ENCODE measurements around the gene HK1. TPM values are rescaled to one million over a fixed set of nuclear protein-coding genes. Genes with fewer than 3 reads are reported as not detected.
"Not testable (repeated sequence)": the region's sequence is repeated elsewhere in the genome, so short reads cannot be mapped to it uniquely, and the experiment has no call there.

Gene HK1
- total RNA-seq, 1 experiment from 2014 or later: 152 TPM

DNA sequence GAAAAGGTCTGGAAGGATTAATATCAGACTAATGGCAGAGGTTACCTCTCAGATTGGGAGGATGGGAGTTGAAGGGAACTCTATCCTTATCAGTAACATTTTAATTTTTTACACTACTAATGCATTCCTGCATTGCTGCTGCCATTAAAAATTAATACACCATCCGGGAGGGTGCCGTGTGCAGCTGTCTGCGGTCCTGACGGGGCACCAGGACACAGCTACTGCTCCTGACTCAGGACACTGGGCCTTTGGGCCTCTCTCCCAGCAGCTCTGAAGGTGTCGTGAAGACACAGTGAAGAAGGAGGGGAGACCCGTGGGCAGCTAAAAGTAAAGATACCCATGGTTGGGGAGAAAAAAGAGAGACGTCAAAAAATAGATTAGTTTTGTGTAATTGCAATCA is 23.4 kb upstream of the HK1 start:
- DNase-seq (ENCODE audit: low spot score): no peak

DNA sequence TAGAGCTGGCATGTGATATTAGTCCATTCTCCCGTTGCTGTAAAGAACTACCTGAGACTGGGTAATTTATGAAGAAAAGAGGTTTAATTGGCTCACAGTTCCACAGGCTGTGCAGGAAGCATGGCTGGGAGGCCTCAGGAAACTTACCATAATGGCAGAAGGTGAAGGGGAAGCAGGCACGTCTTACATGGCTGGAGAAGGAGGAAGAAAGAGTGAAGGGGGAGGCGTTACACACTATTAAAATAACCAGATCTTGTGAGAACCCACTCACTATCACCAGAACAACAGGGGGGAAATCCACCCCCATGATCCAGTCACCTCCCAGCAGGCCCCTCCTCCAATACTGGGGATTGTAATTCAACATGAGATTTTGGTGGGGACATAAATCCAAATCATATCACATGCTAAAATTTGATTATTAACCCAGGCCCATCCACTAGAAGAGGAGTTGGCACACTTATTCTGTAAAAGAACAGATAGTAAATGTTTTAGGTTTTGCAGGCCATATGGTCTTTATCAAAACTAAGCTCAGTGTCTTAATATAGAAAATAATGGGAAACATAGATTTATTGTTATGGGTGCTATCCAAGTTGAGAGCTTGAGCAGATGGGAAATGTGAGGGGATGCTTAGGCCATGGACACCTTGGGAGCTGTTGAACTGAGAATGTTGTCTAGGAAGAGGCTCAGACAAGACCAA is 18.6 kb upstream of the HK1 start:
- DNase-seq (ENCODE audit: low spot score): no peak

DNA sequence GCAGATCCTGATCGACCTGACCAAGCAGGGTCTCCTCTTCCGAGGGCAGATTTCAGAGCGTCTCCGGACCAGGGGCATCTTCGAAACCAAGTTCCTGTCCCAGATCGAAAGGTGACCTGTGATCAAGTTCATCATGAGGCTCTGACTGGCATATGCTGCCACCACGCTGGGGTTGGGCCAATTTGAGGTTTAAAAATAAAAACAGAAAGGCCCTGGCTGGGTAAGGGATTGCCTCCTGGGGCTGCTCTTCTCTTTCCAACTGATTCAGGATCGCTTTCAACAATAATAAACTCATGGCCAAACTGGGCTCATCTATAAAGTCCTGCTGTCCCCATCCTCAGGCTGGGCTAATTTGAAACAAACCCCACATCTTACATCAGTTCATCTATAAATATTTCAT is 17.1 kb upstream of the HK1 start:
- DNase-seq (ENCODE audit: low spot score): no peak

DNA sequence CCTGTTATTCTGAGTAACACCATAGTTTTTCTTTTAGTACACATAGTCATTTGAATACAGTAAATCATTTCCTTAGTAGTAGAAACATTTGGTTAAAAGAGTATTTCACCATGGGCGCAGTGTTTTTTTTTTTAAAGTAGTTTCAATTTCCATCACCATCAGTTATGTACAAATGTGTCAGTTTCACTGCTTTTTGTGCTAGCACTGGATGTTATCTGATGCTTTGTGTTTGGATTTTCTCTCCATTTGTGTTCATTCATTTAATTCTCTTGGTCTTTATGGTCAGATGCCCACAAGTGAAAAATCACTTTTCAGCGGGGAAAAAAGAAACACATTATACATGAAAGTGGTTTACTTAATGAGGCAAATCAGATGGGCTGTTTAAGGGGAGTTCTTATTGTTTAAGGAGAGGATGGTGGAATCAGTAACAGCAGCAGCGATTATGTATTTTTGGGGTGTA is 16.0 kb upstream of the HK1 start:
- no peak for DNase-seq (ENCODE audit: low spot score)

DNA sequence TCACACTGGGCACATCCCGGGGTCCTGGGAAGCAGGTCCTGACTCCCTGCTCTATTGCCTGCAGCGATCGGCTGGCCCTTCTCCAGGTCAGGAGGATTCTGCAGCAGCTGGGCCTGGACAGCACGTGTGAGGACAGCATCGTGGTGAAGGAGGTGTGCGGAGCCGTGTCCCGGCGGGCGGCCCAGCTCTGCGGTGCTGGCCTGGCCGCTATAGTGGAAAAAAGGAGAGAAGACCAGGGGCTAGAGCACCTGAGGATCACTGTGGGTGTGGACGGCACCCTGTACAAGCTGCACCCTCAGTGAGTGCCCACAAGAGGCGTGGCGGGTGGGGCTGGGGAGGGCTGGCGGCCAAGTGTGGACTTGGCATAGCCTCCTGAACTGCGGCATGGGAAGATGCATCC is 12.8 kb upstream of the HK1 start:
- DNase-seq (ENCODE audit: low spot score): no peak

DNA sequence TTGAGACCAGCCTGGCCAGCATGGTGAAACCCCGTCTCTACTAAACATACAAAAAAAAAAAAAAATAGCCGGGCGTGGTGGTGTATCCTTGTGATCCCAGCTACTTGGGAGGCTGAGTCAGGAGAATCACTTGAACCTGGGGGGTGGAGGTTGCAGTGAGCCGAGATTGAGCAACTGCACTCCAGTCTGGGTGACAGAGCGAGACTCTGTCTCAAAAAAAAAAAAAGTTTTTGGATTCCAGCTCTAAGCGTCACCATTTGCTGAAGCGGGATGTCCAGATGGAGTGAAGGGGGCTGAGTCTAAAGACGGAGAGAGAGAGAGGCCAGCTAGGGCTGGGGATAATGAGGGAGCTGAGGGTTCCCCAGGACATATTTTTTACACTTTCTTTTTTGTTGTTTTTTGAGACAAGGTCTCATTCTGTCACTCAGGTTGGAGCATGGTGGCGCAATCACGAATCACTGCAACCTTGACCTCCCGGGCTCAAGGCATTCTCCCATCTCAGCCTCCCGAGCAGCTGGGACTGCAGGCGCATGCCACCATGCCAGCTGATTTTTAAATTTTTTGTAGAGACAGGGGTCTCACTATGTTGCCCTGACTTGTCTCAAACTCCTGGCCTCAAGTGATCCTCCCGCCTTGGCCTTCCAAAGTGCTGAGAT is 9.4 kb upstream of the HK1 start:
- no peak for DNase-seq (ENCODE audit: low spot score)

DNA sequence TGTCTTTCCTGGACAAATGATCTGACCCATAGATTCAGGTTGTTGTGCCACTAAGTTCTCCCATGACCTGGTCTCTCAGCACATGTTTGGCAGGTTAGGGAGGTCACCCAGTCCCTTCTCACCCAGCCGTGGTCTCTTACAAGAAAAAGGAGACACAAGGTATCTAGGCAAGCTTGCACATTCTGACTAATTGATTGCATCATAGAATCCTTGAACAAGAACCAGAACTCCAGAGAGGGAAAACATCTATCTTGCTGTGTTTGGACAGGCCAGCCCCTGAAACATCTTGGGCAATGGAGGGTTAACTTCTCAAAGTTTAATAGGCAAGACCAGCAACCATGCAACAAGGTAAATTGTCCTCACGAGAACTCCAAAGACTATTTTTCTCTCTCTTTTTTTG is 8.5 kb upstream of the HK1 start:
- no peak for DNase-seq (ENCODE audit: low spot score)

DNA sequence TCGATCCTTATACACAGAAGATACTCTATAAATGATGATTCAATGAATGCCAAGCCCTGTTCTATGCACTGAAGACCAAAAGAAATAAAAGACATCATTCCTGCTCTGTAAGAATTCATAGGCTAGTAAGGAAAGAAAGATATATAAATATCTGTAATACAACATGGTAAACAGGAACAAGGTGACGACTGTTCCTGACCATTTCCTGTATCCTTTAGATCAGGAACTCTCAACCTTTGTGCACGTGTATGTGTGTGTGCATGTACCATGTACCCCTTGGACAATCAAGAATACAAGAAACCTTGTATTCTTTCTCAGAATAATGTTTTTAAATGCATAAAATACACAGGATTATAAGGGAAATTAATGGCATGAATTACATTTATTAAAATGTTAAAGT is 7.3 kb upstream of the HK1 start:
- DNase-seq (ENCODE audit: low spot score): no peak

DNA sequence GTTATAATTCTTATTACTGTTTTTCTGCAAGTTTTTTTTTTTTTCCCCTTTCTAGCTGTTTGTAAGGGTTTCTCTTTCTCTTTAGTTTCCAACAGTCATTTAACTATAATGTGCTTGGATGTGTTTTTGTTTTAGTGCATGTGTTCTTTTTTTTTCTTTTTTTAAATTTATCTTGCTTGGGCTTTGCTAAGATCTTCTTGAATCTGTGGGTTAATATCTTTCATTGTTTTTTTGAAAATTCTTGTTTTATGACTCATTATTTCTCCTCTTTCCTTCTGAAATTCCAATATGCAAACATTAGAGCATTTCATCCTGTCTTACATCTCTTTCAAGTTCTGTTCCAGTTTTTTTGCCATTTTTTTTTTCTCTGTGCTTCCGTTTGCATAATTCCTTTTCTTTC is 5.7 kb upstream of the HK1 start:
- peak; percentile 11 for DNase-seq (ENCODE audit: low spot score)

DNA sequence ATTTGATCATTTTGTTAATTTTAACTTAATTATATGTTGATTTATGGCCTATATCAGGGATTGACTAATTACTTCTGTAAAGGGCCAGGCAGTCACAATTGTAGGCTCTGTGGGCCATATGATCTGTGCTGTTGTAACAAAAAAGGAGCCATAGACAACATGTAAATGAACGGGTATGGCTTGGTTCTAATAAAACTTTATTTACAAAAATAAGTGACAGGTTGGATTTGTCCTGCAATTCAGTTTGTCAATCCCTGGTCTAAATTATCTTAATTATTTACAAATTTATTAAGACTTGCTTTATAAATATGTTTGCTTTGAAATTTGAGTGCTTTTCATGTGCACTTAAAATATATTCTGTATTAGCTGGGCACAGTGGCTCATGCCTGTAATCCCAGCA is 2.9 kb upstream of the HK1 start:
- DNase-seq (ENCODE audit: low spot score): no peak

DNA sequence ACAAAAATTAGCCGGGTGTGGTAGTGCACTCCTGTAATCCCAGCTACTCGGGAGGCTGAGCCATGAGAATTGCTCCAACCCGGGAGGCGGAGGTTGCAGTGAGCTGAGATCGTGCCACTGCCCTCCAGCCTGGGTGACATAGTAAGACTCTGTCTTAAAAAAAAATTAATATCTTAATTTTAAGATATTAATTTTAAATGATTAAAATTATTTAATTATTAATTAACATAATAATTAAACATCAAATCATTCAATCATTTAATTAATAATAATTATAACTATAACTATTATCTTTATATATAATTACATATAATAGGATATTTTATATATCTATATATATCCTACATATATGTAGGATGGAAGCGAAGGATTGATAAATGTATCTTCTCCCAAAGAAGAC is 1.8 kb upstream of the HK1 start:
- DNase-seq (ENCODE audit: low spot score): no peak

DNA sequence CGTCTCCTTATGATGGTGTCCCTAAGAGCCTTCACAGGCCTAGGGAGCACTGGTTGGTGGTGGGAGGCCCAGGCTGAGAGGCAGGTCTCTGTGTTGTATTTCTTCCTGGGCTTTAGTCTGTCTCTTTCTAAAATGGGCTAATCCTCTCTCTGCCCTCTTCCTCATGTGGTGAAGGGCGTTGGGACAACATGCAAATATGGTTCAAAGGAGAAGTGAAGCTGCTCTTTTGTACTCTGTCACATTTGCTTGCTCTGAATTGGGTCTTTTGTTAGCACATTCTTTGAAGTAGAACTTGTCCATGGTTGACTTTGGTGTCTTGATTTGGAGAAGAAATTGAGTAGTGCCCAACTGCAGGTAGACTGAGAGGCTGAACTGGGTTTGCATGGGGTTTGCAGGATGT is 814 bp downstream of the HK1 start:
- no peak for DNase-seq (ENCODE audit: low spot score)

DNA sequence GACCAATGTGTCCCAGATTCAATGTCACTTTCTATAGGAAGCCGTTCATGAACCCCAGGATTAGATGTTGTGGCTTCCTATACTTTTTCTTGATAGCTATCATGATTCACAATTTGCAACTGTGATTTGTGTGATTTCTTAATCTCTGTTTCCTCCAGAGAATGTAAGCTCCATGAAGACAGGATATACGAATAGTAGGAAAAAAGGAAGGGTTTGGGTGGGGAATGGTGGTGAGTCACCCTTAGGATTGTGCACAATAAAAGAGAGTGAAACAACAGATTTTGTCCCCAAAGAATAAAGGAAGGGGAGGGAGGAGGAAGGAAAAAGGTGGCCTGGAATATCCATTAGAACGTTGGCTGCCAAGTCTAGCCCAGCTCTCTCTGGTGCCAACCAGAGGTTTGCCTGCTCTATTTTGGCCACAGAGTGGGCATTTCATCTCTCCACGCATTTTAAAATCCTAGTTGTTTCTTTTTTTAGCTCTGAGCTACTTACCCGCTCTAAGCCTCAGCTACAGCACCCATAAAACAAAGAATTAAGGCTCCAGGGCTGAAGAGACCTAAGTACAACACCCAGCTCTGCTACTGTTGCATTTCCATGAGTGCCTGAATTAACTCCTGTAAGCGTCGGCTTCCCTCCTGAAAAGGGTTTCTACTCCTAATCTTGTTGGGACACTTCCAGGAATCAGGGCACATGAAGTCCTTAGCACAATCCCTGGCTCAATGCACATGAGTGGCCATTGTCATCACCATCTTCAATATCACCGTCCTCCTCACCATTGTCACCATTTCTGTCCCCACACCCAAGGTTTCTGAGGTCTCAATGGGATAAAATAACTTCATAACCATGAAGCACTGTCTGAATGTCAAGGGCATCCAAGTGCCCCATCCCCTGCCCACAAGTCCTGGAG is 3.5 kb downstream of the HK1 start:
- no peak for DNase-seq (ENCODE audit: low spot score)

DNA sequence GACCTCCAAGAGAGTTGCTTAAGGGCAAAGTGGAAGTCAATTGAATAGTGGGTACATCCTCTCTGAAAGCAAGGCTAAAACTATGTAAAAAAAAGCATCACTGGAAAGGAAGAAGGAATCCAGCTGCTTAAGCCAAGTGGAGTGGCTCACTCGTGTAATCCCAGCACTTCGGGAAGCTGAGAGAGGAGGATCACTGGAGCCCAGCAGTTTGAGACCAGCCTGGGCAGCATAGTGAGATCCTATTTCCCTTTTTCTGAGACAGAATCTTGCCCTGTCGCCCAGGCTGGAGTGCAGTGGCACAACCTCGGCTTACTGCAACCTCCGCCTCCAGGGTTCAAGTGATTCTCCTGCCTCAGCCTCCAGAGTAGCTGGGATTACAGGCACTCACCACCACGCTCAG is 6.1 kb downstream of the HK1 start:
- not testable (repeated sequence) for DNase-seq (ENCODE audit: low spot score)

DNA sequence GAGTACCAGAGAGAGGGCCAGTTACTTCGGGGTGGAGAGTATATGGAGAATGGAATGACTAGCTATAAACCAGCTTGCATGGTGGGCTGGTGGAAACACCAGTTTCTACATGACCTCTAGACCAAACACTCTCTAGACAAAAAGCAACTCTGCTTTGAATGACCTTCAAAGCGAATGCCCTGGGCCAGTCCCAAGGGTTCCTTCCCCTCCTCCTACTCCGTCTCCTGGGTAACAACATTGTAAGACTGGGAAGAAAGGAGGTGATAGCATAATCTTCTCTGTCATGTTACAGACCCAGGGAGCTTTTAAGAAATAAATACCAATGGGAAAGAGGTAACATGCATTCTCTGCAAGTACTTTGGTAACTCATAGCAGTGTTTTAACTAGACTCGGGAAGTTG is 7.4 kb downstream of the HK1 start:
- no peak for DNase-seq (ENCODE audit: low spot score)

DNA sequence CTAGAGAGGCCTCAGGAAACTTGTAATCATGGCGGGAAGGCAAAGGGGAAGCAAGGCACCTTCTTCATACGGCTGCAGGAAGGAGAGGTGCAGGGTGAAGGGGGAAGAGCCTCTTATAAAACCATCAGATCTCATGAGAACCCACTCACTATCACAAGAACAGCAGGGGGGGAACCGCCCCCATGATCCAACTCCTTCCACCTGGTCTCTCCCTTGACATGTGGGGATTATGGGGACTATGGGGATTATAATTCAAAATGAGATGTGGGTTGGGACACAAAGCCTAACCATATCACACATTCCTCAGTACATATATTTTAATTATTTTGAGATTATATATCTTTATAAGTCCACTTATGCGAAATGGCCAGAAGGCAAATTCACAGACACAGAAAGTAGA is 8.9 kb downstream of the HK1 start:
- DNase-seq (ENCODE audit: low spot score): no peak

DNA sequence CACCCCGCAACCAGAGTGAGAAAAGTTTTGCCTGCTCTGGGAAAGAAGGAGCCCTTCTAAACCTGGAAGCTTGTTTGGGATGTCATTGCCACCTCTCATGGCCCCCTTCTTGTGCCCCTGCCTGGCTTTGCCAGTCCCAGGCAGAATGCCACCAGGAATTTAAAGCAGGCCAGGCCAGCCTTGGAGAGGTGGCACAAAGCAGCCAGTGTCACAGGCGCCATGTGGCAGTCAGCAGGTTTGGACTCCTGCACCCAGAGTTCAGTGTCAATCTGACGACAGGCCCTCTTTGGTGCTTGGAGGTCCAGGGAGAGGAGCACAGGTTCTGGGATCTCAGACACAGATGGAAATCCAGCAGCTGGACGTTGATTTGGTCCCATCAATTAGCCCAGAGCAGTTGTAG is 12.7 kb downstream of the HK1 start:
- DNase-seq (ENCODE audit: low spot score): no peak

DNA sequence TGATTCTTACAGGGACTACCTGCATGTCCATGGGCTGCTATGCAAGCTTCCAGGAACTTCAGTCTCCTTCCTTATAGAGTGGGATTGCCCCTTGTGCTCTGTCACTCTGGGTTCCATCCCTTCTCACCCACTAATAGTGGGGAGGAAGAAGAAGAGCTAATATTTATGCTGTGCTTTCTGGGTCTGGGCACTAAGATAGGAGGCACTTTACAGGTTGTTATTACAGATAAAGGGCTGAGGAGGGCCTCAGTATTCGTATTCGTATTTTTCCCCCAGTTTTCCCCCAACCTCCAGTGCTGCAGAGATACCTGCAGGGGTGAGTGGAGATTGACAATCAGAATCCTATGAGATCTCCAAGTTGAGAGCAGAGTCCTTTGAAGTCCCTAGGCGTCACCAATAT is 14.2 kb downstream of the HK1 start:
- no peak for DNase-seq (ENCODE audit: low spot score)

DNA sequence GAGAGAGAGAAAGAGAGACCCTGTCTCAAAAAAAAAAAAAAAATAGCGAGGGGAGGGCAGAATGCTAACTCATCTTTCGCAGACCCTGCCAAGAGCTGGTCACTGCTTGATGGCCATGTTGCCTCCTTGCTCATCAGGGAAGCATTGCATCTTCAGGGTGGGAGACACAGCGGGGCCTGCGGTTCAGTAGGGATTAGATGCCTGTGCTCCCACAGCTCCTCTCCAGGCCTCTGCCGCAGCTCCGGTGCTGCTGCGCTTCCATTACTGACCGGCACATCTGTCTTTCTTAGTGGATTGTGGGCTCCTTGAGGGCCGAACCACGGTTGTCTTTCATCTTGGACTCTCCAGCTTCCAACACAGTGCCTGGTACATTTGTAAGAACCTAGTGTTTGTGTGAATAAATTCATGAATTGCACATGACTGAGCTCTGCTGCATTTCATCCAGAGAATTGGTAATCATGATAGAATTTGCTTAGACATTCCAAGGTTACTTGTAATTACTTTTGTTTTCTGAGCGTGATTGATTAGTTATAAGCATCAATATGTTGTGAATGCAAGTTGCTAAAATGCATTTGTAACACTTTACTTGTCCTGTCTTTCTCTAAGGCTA is 16.8 kb downstream of the HK1 start:
- no peak for DNase-seq (ENCODE audit: low spot score)

DNA sequence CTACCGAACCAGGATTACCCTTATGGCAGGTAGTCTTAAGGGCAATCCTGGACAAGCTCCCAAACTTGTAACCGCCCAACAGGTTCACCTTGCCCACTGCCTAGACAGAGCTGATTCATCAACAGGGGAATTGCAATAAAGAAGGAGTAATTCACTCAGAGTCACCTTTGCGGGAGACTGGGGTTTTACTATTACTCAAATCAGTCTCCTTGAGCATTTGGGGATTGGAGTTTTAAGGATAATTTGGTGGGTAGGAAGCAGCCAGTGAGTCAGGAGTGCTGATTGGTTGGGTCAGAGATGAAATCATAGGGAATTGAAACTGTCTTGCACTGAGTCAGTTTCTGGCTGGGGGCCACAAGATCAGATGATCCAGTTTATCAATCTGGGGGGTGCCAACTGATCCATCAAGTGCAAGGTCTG is 25.3 kb downstream of the HK1 start:
- DNase-seq (ENCODE audit: low spot score): peak; percentile 52

DNA sequence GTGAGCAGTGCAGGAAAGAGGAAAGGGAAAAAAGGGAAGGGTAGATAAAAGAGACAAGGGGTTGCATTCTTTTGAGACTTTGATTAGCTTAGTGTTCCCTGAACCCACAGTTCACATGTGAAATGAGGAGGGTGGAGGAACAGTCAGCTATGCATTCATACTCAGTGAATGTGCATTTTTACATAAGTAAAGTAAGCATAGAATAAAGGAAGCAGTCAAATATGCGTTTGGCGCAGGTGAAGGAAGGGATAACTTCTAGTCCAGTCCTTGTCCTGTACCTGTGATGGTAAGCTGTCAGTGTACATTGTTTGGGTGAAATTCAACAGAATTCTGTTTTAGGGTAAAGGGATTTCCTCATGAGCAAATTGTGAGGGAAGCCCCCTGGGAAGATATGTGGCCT is 28.1 kb downstream of the HK1 start:
- DNase-seq (ENCODE audit: low spot score): no peak

DNA sequence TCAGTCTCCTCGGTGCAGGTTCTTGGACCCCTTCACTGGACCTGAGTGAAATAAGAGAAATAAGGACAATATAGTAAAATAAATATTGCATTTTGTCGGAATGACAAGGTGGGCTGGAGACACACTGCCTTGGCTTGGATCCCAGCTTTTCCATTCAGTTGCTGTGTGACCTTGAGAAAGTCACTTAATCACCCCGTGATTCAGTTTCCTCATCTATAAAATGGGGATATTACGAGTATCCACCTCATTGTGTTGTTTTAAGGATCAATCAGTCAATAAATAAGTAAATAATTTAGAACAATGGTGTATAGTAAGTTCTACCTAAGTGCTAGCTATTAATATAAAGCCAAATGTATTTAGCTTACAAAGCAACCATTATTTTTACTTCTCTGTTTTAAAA is 29.1 kb downstream of the HK1 start:
- no peak for DNase-seq (ENCODE audit: low spot score)
